Hepatocyte (in vitro differentiated cells): ENCODE results near the gene ASPHD2. TPM values are rescaled to one million over a fixed set of nuclear protein-coding genes. Genes with fewer than 3 reads are reported as not detected.

ENCODE experiments used
- DNase-seq: peaks from one replicate; pipeline ENCODE4 v3.0.0-alpha.2; 2016; ENCODE audit warnings: low spot score
- H2AFZ ChIP-seq: fragments of 200-600 bp; sonication (generic); 2 replicates; pipeline ENCODE4 v1.6.0; 2016; ENCODE audit warnings: antibody characterized with exemption, mild to moderate bottlenecking
- H3K27ac ChIP-seq: fragments of 200-600 bp; sonication (generic); 2 replicates; pipeline ENCODE4 v1.5.1; 2016; ENCODE audit warnings: mild to moderate bottlenecking
- H3K27me3 ChIP-seq: fragments of 200-600 bp; sonication (generic); 2 replicates; pipeline ENCODE4 v1.6.1; 2016
- H3K36me3 ChIP-seq: fragments of 200-600 bp; sonication (generic); replicated peaks from 2 replicates; pipeline ENCODE4 v1.5.1; 2016; ENCODE audit warnings: low read depth; ENCODE audit not compliant: insufficient read depth
- H3K4me1 ChIP-seq: fragments of 200-600 bp; sonication (generic); 2 replicates; pipeline ENCODE4 v1.5.1; 2016; ENCODE audit warnings: mild to moderate bottlenecking, moderate library complexity; ENCODE audit not compliant: insufficient read depth
- H3K4me2 ChIP-seq: fragments of 200-600 bp; sonication (generic); 2 replicates; pipeline ENCODE4 v1.6.0; 2016
- H3K4me3 ChIP-seq: fragments of 200-600 bp; sonication (generic); 2 replicates; pipeline ENCODE4 v1.5.1; 2016; ENCODE audit warnings: mild to moderate bottlenecking
- H3K79me2 ChIP-seq: fragments of 200-600 bp; sonication (generic); 2 replicates; pipeline ENCODE4 v1.6.0; 2017; ENCODE audit warnings: mild to moderate bottlenecking
- H3K9me2 ChIP-seq: fragments of 200-600 bp; sonication (generic); replicated peaks from 2 replicates; pipeline ENCODE4 v1.6.0; 2017; ENCODE audit warnings: mild to moderate bottlenecking; ENCODE audit not compliant: insufficient read depth
- H3K9me3 ChIP-seq: fragments of 200-600 bp; sonication (generic); 2 replicates; pipeline ENCODE4 v1.5.1; 2016; ENCODE audit warnings: low read depth, mild to moderate bottlenecking
- H4K20me1 ChIP-seq: fragments of 200-600 bp; sonication (generic); 2 replicates; pipeline ENCODE4 v1.6.0; 2016; ENCODE audit warnings: mild to moderate bottlenecking; ENCODE audit not compliant: insufficient read depth, poor library complexity, severe bottlenecking
- CTCF ChIP-seq: fragments of 200-600 bp; sonication (generic); IDR thresholded peaks from 2 replicates; pipeline ENCODE4 v1.5.1; 2016; ENCODE audit warnings: antibody characterized with exemption, mild to moderate bottlenecking; ENCODE audit not compliant: poor library complexity
- EZH2 ChIP-seq: fragments of 200-600 bp; sonication (generic); IDR thresholded peaks from 2 replicates; pipeline ENCODE4 v1.6.1; 2016; ENCODE audit warnings: antibody characterized with exemption, mild to moderate bottlenecking, borderline replicate concordance
- EZH2phosphoT487 ChIP-seq: fragments of 200-600 bp; sonication (generic); IDR thresholded peaks from one replicate; pipeline ENCODE4 v1.6.1; 2018; ENCODE audit warnings: antibody characterized with exemption, mild to moderate bottlenecking, low read depth, moderate library complexity; ENCODE audit not compliant: unreplicated experiment, severe bottlenecking
- WGBS: methylation state at CpG from one replicate; pipeline ENCODE4 v1.1.6; 2016; ENCODE audit warnings: low lambda C conversion rate; ENCODE audit errors: missing lambda C conversion rate; 5-methylcytosine and 5-hydroxymethylcytosine counted together
- polyA plus RNA-seq: library from polyadenylated mRNA; unstranded; fragments of >200 nt; fragmentation: Nextera tagmentation; extraction: Ambion mirVana; gene quantifications from 2 replicates; pipeline ENCODE4 v1.2.1, GENCODE V29; 2016
- total RNA-seq: library from RNA; depleted of rRNA; stranded (reverse); fragments of >200 nt; gene quantifications from 2 replicates; pipeline ENCODE4 v1.2.3, GENCODE V29; 2014

ASPHD2 gene
- total and polyA plus RNA-seq, 2 experiments from 2014 or later: 1.2 to 2.6 TPM

GRCh38 chr22:26418620-26419019 lies 10.4 kb upstream of the ASPHD2 start:
- peaks cover 11% of the 10 kb centered on the region for H3K27me3 ChIP-seq
- H3K4me2 ChIP-seq: no peak overlapping the region
- H4K20me1 ChIP-seq: no peaks in the 10 kb centered on the region
- no peaks in the 10 kb centered on the region for H3K4me1 ChIP-seq
- TF ChIP-seq EZH2 (no peak), EZH2phosphoT487 (no peak), CTCF (no peak)
- no peaks in the 10 kb centered on the region for H3K36me3 ChIP-seq
- H3K4me3 ChIP-seq: no peak overlapping the region
- H3K9me3 ChIP-seq: peaks cover 4% of the 10 kb centered on the region
- H3K9me2 ChIP-seq: no peaks in the 10 kb centered on the region
- no peak overlapping the region for H2AFZ ChIP-seq
- no peaks in the 10 kb centered on the region for H3K79me2 ChIP-seq
- no peak overlapping the region for H3K27ac ChIP-seq
- 48% methylated on average over 3 of the region's 3 CpGs for WGBS
- DNase-seq: no peak

- Histone ChIP-seq H3K4me1 (no peaks in the 10 kb centered on the region), H3K9me3 (peaks cover 4% of the 10 kb centered on the region), H3K27ac (no peak overlapping the region), H3K4me3 (no peak overlapping the region), H2AFZ (no peak overlapping the region), H3K79me2 (no peaks in the 10 kb centered on the region), H4K20me1 (no peaks in the 10 kb centered on the region), H3K27me3 (peaks cover 30% of the 10 kb centered on the region), H3K4me2 (no peak overlapping the region), H3K36me3 (no peaks in the 10 kb centered on the region), H3K9me2 (no peaks in the 10 kb centered on the region)
- TF ChIP-seq EZH2phosphoT487 (no peak), EZH2 (no peak), CTCF (no peak)
- no peak for DNase-seq
Observed at GRCh38 chr22:26426924-26427323, 2.1 kb upstream of the ASPHD2 start.

GRCh38 chr22:26429458-26430286 lies 612 bp downstream of the ASPHD2 start:
- Histone ChIP-seq H3K36me3 (no peaks in the 10 kb centered on the region), H3K4me2 (peak overlapping the region; percentile 84), H3K27me3 (peaks cover 30% of the 10 kb centered on the region), H3K4me1 (no peaks in the 10 kb centered on the region), H3K79me2 (no peaks in the 10 kb centered on the region), H2AFZ (peak overlapping the region; percentile 31), H3K4me3 (peak overlapping the region; percentile 39), H4K20me1 (no peaks in the 10 kb centered on the region), H3K9me3 (no peaks in the 10 kb centered on the region), H3K9me2 (no peaks in the 10 kb centered on the region), H3K27ac (no peak overlapping the region)
- WGBS: 10% methylated on average over 25 of the region's 50 CpGs
- TF ChIP-seq EZH2phosphoT487 (no peak), CTCF (no peak), EZH2 (no peak)
- peak; percentile 25 for DNase-seq
